ENCODE data around the gene UNC119B. TPM values are rescaled to one million over a fixed set of nuclear protein-coding genes. Genes with fewer than 3 reads are reported as not detected.

The UNC119B gene
- total and polyA plus RNA-seq, 2 donors: 9.3 to 12.0 TPM

- H3K4me1 ChIP-seq (ENCODE audit: control insufficient read depth in 2 of 2, insufficient read depth in 2 of 2, low read length in 2 of 2): no peaks in the 10 kb centered on the region
- WGBS: 97% methylated on average over 9 of the region's 9 CpGs
- peaks cover 0 to 6% of the 10 kb centered on the region in 2 donors for H3K9me3 ChIP-seq (ENCODE audit: control insufficient read depth in 2 of 2, insufficient read depth in 1 of 2, low read length in 1 of 2)
- no peak overlapping the region for H3K27ac ChIP-seq (ENCODE audit: low read depth in 1 of 2, low read length in 1 of 2)
- DNase-seq (ENCODE audit: low read depth in 6 of 9, low spot score in 9 of 9): no peak
- H3K36me3 ChIP-seq (ENCODE audit: control insufficient read depth in 2 of 2, insufficient read depth in 2 of 2, low read length in 1 of 2): no peaks in the 10 kb centered on the region
- H3K4me3 ChIP-seq (ENCODE audit: low read length in 2 of 2): no peak overlapping the region
- no peaks in the 10 kb centered on the region for H3K27me3 ChIP-seq (ENCODE audit: control insufficient read depth in 2 of 2, insufficient read depth in 1 of 2, low read length in 1 of 2)
Observed at GRCh38 chr12:120751389-120751788, 41.1 kb downstream of the UNC119B start.

DNA sequence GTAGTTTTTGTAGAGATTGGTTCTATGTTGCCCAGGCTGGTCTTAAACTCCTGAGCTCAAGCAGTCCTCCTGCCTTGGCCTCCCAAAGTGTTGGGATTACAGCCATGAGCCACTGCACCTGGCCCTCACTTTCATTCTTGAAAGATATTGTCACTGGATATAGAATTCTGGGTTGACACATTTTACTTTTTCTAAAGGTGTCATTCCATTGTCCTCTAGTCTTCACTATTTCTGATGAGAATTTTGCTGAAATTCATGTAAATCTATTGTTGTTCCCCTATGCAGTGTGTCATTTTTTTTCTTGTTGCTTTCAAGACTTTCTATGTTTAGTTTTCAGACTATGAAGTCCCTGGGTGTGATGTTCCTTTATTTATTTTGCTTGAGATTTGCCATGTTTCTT lies 44.5 kb downstream of the UNC119B start:
- H3K36me3 ChIP-seq (ENCODE audit: control insufficient read depth in 2 of 2, insufficient read depth in 2 of 2, low read length in 1 of 2): peaks cover under 1 to 4% of the 10 kb centered on the region in 2 donors
- H3K27ac ChIP-seq (ENCODE audit: low read depth in 1 of 2, low read length in 1 of 2): no peak overlapping the region
- no peak for DNase-seq (ENCODE audit: low read depth in 6 of 9, low spot score in 9 of 9)
- H3K27me3 ChIP-seq (ENCODE audit: control insufficient read depth in 2 of 2, insufficient read depth in 1 of 2, low read length in 1 of 2): no peaks in the 10 kb centered on the region
- peaks cover 0 to 9% of the 10 kb centered on the region in 2 donors for H3K9me3 ChIP-seq (ENCODE audit: control insufficient read depth in 2 of 2, insufficient read depth in 1 of 2, low read length in 1 of 2)
- peaks cover 0 to 7% of the 10 kb centered on the region in 2 donors for H3K4me1 ChIP-seq (ENCODE audit: control insufficient read depth in 2 of 2, insufficient read depth in 2 of 2, low read length in 2 of 2)
- no peak overlapping the region for H3K4me3 ChIP-seq (ENCODE audit: low read length in 2 of 2)

DNA sequence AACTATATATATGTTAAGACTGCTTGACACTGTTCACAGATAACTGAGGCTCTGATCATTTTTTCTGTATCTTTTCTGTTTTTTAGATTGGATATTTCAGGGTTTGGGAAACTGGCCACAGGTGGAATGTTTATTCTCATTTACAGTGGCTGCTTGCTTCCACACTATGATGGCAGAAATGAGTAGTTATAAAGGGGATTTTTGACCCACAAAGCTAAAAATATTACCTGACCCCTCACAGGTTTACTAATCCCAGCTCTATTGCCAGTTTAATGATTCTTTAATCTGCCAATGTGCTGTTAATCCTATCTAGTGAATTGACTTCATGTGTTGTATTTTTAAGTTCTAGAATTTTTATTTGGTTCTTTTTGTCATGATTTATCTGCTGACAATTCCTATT lies 45.0 kb downstream of the UNC119B start:
- peaks cover 0 to 9% of the 10 kb centered on the region in 2 donors for H3K9me3 ChIP-seq (ENCODE audit: control insufficient read depth in 2 of 2, insufficient read depth in 1 of 2, low read length in 1 of 2)
- no peak for DNase-seq (ENCODE audit: low read depth in 6 of 9, low spot score in 9 of 9)
- H3K4me3 ChIP-seq (ENCODE audit: low read length in 2 of 2): no peak overlapping the region
- no peak overlapping the region for H3K27ac ChIP-seq (ENCODE audit: low read depth in 1 of 2, low read length in 1 of 2)
- peaks cover 0 to 12% of the 10 kb centered on the region in 2 donors for H3K4me1 ChIP-seq (ENCODE audit: control insufficient read depth in 2 of 2, insufficient read depth in 2 of 2, low read length in 2 of 2)
- peaks cover 4 to 8% of the 10 kb centered on the region in 2 donors for H3K36me3 ChIP-seq (ENCODE audit: control insufficient read depth in 2 of 2, insufficient read depth in 2 of 2, low read length in 1 of 2)
- no peaks in the 10 kb centered on the region for H3K27me3 ChIP-seq (ENCODE audit: control insufficient read depth in 2 of 2, insufficient read depth in 1 of 2, low read length in 1 of 2)

DNA sequence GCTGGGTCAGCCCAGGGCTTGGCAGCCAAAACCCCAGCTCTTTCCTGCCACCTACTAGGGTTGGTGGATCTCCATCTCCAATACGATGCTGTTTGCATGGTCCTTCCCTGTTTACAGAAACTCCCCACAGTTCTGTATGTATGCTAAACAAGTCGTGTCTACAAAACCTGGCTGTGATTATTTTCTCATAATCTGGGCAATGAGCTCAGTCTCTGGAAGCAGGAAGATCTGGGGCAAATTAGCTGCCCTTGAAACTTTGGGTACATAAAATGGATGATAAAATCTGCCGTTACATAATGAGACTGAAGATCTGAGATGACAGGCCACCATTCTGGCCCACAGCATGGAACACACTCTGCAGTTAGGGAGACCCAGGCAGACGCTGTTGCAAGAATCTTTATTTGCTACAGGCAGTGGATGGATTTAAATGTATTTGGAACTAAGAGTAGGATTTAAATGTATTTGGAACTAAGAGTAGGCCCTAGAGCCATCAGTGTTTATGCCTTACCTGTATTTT lies 47.0 kb downstream of the UNC119B start:
- H3K27ac ChIP-seq (ENCODE audit: low read depth in 1 of 2, low read length in 1 of 2): no peak overlapping the region
- 82% methylated on average over 4 of the region's 4 CpGs for WGBS
- H3K4me1 ChIP-seq (ENCODE audit: control insufficient read depth in 2 of 2, insufficient read depth in 2 of 2, low read length in 2 of 2): peaks cover 0 to 31% of the 10 kb centered on the region in 2 donors
- peaks cover 0 to 9% of the 10 kb centered on the region in 2 donors for H3K9me3 ChIP-seq (ENCODE audit: control insufficient read depth in 2 of 2, insufficient read depth in 1 of 2, low read length in 1 of 2)
- peaks cover 22 to 25% of the 10 kb centered on the region in 2 donors for H3K36me3 ChIP-seq (ENCODE audit: control insufficient read depth in 2 of 2, insufficient read depth in 2 of 2, low read length in 1 of 2)
- H3K27me3 ChIP-seq (ENCODE audit: control insufficient read depth in 2 of 2, insufficient read depth in 1 of 2, low read length in 1 of 2): no peaks in the 10 kb centered on the region
- DNase-seq (ENCODE audit: low read depth in 6 of 9, low spot score in 9 of 9): no peak
- H3K4me3 ChIP-seq (ENCODE audit: low read length in 2 of 2): no peak overlapping the region

GRCh38 chr12:120757949-120758348 lies 47.7 kb downstream of the UNC119B start:
- Histone ChIP-seq H3K36me3 (ENCODE audit: control insufficient read depth in 2 of 2, insufficient read depth in 2 of 2, low read length in 1 of 2) (peaks cover 26 to 28% of the 10 kb centered on the region in 2 donors), H3K4me1 (ENCODE audit: control insufficient read depth in 2 of 2, insufficient read depth in 2 of 2, low read length in 2 of 2) (peaks cover 0 to 31% of the 10 kb centered on the region in 2 donors), H3K4me3 (ENCODE audit: low read length in 2 of 2) (no peak overlapping the region), H3K27me3 (ENCODE audit: control insufficient read depth in 2 of 2, insufficient read depth in 1 of 2, low read length in 1 of 2) (no peaks in the 10 kb centered on the region), H3K9me3 (ENCODE audit: control insufficient read depth in 2 of 2, insufficient read depth in 1 of 2, low read length in 1 of 2) (peaks cover 0 to 9% of the 10 kb centered on the region in 2 donors), H3K27ac (ENCODE audit: low read depth in 1 of 2, low read length in 1 of 2) (no peak overlapping the region)
- no peak for DNase-seq (ENCODE audit: low read depth in 6 of 9, low spot score in 9 of 9)
- WGBS: 95% methylated on average over 6 of the region's 6 CpGs

GRCh38 chr12:120758798-120759590 lies 48.7 kb downstream of the UNC119B start:
- peaks cover 0 to 9% of the 10 kb centered on the region in 2 donors for H3K9me3 ChIP-seq (ENCODE audit: control insufficient read depth in 2 of 2, insufficient read depth in 1 of 2, low read length in 1 of 2)
- H3K27ac ChIP-seq (ENCODE audit: low read depth in 1 of 2, low read length in 1 of 2): no peak overlapping the region

GRCh38 chr12:120759591-120760348 lies 49.5 kb downstream of the UNC119B start:
- Histone ChIP-seq H3K36me3 (ENCODE audit: control insufficient read depth in 2 of 2, insufficient read depth in 2 of 2, low read length in 1 of 2) (peaks cover 43 to 45% of the 10 kb centered on the region in 2 donors), H3K27ac (ENCODE audit: low read depth in 1 of 2, low read length in 1 of 2) (peak overlapping the region in 1 of 2 donors; percentile 78), H3K9me3 (ENCODE audit: control insufficient read depth in 2 of 2, insufficient read depth in 1 of 2, low read length in 1 of 2) (peaks cover 0 to 4% of the 10 kb centered on the region in 2 donors), H3K4me1 (ENCODE audit: control insufficient read depth in 2 of 2, insufficient read depth in 2 of 2, low read length in 2 of 2) (peaks cover 0 to 31% of the 10 kb centered on the region in 2 donors), H3K4me3 (ENCODE audit: low read length in 2 of 2) (no peak overlapping the region), H3K27me3 (ENCODE audit: control insufficient read depth in 2 of 2, insufficient read depth in 1 of 2, low read length in 1 of 2) (no peaks in the 10 kb centered on the region)
- peak in 1 of 9 donors; percentile 54 for DNase-seq (ENCODE audit: low read depth in 6 of 9, low spot score in 9 of 9)
- WGBS: 89% methylated on average over 27 of the region's 27 CpGs

More at GRCh38 chr12:120758798-120759590, 48.7 kb downstream of the UNC119B start:
- H3K27me3 ChIP-seq (ENCODE audit: control insufficient read depth in 2 of 2, insufficient read depth in 1 of 2, low read length in 1 of 2): no peaks in the 10 kb centered on the region
- H3K36me3 ChIP-seq (ENCODE audit: control insufficient read depth in 2 of 2, insufficient read depth in 2 of 2, low read length in 1 of 2): peaks cover 35 to 37% of the 10 kb centered on the region in 2 donors
- WGBS: 96% methylated on average over 7 of the region's 7 CpGs
- no peak for DNase-seq (ENCODE audit: low read depth in 6 of 9, low spot score in 9 of 9)
- no peak overlapping the region for H3K4me3 ChIP-seq (ENCODE audit: low read length in 2 of 2)
- peaks cover 0 to 31% of the 10 kb centered on the region in 2 donors for H3K4me1 ChIP-seq (ENCODE audit: control insufficient read depth in 2 of 2, insufficient read depth in 2 of 2, low read length in 2 of 2)

DNA sequence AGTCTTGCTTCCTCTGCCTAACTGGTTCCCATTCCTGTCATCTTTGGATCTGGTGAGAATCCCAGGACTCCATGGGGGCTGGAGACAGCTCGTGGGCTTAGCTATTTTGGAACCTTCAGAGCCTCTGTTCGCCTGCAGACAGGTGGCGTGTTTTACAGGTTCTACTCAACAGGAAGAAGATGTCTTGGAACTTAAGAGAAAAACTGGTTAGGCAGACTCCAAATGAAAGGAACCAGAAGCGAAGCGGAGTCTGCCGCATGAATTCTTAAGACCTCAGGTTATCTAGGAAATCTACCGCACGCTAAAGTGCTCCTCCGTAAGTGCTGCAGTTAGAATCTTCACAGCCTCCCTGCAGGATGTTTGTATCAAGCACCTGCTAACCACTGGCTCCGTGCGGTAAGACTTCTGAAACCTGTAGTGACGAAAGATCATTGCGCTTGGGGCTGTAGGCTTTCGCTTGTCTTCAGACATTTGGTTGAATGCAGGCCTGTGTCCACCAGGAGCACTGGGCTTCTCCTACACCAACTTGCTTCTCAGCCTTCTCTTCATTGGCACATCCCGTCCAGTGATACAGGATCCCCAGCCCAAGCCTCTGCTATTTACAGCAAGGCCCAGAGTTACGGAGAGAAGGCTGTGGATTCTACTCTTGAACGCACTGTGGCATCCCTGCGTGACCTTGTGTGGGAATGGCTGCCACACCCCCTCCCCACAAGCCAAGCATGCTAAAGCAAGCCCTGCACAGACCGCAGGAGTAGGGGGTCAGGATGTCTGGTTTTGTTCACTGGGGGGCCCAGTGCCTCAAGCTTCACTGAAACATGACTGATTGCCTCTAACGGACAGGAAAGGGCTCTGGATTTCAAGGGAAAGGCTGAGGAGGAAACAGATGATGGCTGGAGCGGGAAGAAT lies 50.3 kb downstream of the UNC119B start:
- Histone ChIP-seq H3K36me3 (ENCODE audit: control insufficient read depth in 2 of 2, insufficient read depth in 2 of 2, low read length in 1 of 2) (peaks cover 45 to 53% of the 10 kb centered on the region in 2 donors), H3K4me3 (ENCODE audit: low read length in 2 of 2) (no peak overlapping the region), H3K27ac (ENCODE audit: low read depth in 1 of 2, low read length in 1 of 2) (peak overlapping the region; percentile 47 to 78), H3K9me3 (ENCODE audit: control insufficient read depth in 2 of 2, insufficient read depth in 1 of 2, low read length in 1 of 2) (peaks cover 0 to 4% of the 10 kb centered on the region in 2 donors), H3K27me3 (ENCODE audit: control insufficient read depth in 2 of 2, insufficient read depth in 1 of 2, low read length in 1 of 2) (no peaks in the 10 kb centered on the region), H3K4me1 (ENCODE audit: control insufficient read depth in 2 of 2, insufficient read depth in 2 of 2, low read length in 2 of 2) (peaks cover 0 to 31% of the 10 kb centered on the region in 2 donors)
- 91% methylated on average over 21 of the region's 21 CpGs for whole genome bisulfite sequencing
- peak in 6 of 9 donors; percentile 24 to 82 (median 56) for DNase-seq (ENCODE audit: low read depth in 6 of 9, low spot score in 9 of 9)

Measured in thymus (tissue), 11 donors.